ENCODE results near the gene ASH1L.

- no peak for TF ChIP-seq FOXA1 (IDR thresholded peaks at IDR 0.05)
- TF ChIP-seq SUZ12 (IDR thresholded peaks at IDR 0.05) = no peak
- TF ChIP-seq ZNF384 (IDR thresholded peaks at IDR 0.05) = no peak
- TF ChIP-seq ARNT (IDR thresholded peaks at IDR 0.05) = no peak
- TF ChIP-seq BHLHE40 (IDR thresholded peaks at IDR 0.05; ENCODE audit: borderline replicate concordance) = no peak
- no peak for TF ChIP-seq FOXK2 (IDR thresholded peaks at IDR 0.05)
- no peak for TF ChIP-seq ELF4 (IDR thresholded peaks at IDR 0.05)
- no peak for TF ChIP-seq SP1 (IDR thresholded peaks at IDR 0.05)
- no peak for TF ChIP-seq NFRKB (IDR thresholded peaks at IDR 0.05)
- TF ChIP-seq PKNOX1 (IDR thresholded peaks at IDR 0.05) = no peak
- TF ChIP-seq CTBP1 (IDR thresholded peaks at IDR 0.05; ENCODE audit: borderline replicate concordance) = no peak
- no peak for TF ChIP-seq FOXM1 (IDR thresholded peaks at IDR 0.05; ENCODE audit: borderline replicate concordance)
- TF ChIP-seq TARDBP (IDR thresholded peaks at IDR 0.05) = no peak
Measured at GRCh38 chr1:155499263-155499662, 63.3 kb downstream of the ASH1L start.
